GM23248 (cell line): Measurements from ENCODE around the gene PDXDC1.
"Not testable (repeated sequence)": the region's sequence is repeated elsewhere in the genome, so short reads cannot be mapped to it uniquely, and the experiment has no call there.

Experiments used
- EZH2 ChIP-seq: fragments of 200-600 bp; sonication (generic); IDR thresholded peaks from 2 replicates; pipeline ENCODE4 v1.6.1; 2018; ENCODE audit warnings: antibody characterized with exemption, mild to moderate bottlenecking; ENCODE audit not compliant: insufficient read depth, poor library complexity, severe bottlenecking
- EZH2phosphoT487 ChIP-seq: fragments of 200-600 bp; sonication (generic); IDR thresholded peaks from 2 replicates; pipeline ENCODE4 v1.6.1; 2018; ENCODE audit warnings: antibody characterized with exemption, moderate library complexity, mild to moderate bottlenecking, low read depth; ENCODE audit not compliant: insufficient read depth

- TF ChIP-seq EZH2, EZH2phosphoT487: not testable (repeated sequence)
These were observed 46.6 kb upstream of the PDXDC1 start for GRCh38 chr16:14928064-14928714.
